Gastroesophageal sphincter (tissue), 3 donors: ENCODE data around the gene CHRM4.

Experiments used
- CTCF ChIP-seq, 4 experiments: fragments of 200-600 bp in 2 of 4; fragments of 450-650 bp in 2 of 4; sonication (generic) in 1 of 4; IDR thresholded peaks; one replicate each; pipeline ENCODE4 v1.5.1; 2017 to 2019; ENCODE audit warnings: antibody characterized with exemption in 4 of 4, mild to moderate bottlenecking in 2 of 4, moderate library complexity in 2 of 4
- POLR2AphosphoS5 ChIP-seq: sonication (generic); formaldehyde crosslinking; IDR thresholded peaks from one replicate; pipeline ENCODE4 v1.6.1; 2017; ENCODE audit warnings: antibody characterized with exemption

DNA sequence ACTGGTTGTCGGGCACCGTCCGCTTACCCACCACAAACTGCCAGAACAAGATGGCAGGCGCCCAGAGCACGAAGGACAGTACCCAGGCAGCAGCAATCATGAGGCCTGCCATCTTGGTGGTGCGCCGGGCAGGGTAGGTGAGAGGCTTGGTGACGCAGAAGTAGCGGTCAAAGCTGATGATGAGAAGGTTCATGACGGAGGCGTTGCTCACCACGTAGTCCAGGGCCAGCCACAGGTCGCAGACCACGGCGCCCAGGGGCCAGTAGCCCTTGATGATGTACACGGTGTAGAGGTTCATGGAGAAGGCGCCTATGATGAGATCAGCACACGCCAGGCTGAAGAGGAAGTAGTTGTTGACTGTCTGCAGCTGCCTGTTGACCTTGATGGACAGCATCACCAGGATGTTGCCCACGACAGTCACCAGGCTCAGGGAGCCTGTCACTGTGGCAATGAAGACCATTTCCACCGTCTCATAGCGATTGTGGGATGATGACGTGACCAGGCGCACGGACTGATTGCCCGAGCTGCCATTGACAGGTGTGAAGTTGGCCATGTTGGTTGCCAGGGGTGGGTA lies 5.5 kb downstream of the CHRM4 start:
- no peak for TF ChIP-seq POLR2AphosphoS5
- no peak for TF ChIP-seq CTCF (IDR thresholded peaks at IDR 0.05)
